ENCODE data around the gene TMEM209. TPM values are rescaled to one million over a fixed set of nuclear protein-coding genes. Genes with fewer than 3 reads are reported as not detected.
"Not testable (repeated sequence)": the region's sequence is repeated elsewhere in the genome, so short reads cannot be mapped to it uniquely, and the experiment has no call there.

The TMEM209 gene
- polyA plus RNA-seq, 1 donor from 2014 or later = 14.6 TPM

DNA sequence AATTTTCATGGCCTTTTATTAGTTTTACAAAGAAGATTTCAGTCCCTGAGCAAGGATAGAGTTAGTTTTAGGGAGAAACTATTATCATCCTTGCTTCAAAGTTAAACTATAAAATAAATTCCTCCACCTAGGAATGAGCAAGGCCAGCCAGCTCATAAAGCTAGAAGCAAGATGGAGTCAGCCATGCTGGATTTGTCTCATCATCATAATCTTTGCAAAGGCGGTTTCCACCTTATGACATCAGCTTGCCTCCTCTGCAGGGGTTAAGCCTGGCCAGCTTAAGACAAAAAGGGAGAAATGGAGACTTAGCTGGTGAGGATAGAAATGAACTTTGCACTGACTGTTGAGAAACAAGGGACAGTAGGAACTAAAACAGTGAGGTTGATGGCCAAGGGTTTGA lies 21.1 kb upstream of the TMEM209 start:
- Histone ChIP-seq H3K27ac (ENCODE audit: low read length) (no peak overlapping the region), H3K27me3 (ENCODE audit: insufficient read depth, low read depth, low read length) (no peaks in the 10 kb centered on the region), H3K36me3 (ENCODE audit: insufficient read depth, low read length) (no peaks in the 10 kb centered on the region), H2AFZ (ENCODE audit: low read depth, low read length) (no peak overlapping the region), H3K9me3 (ENCODE audit: low read length) (no peaks in the 10 kb centered on the region), H3K4me3 (ENCODE audit: low read length) (no peak overlapping the region), H4K20me1 (ENCODE audit: insufficient read depth) (no peaks in the 10 kb centered on the region), H3K4me2 (ENCODE audit: low read length) (no peak overlapping the region), H3K9ac (ENCODE audit: low read length) (no peak overlapping the region), H3F3A (ENCODE audit: insufficient read depth, low read length, poor library complexity, severe bottlenecking) (no peaks in the 10 kb centered on the region), H3K9me2 (ENCODE audit: insufficient read depth, low read length) (no peaks in the 10 kb centered on the region), H3K79me2 (replicated peaks; ENCODE audit: insufficient read depth, low read length) (no peaks in the 10 kb centered on the region)
- no peak for TF ChIP-seq RAD21 (conservative IDR thresholded peaks at IDR 0.05)
- no peak for TF ChIP-seq TAF1 (IDR thresholded peaks at IDR 0.05; ENCODE audit: low read depth)

GRCh38 chr7:130224923-130225322 lies 19.7 kb upstream of the TMEM209 start:
- not testable (repeated sequence) for H3K9me3 ChIP-seq (ENCODE audit: low read length); H3K36me3 ChIP-seq (ENCODE audit: insufficient read depth, low read length); H3K4me3 ChIP-seq (ENCODE audit: low read length); H3K4me2 ChIP-seq (ENCODE audit: low read length); H3K79me2 ChIP-seq (replicated peaks; ENCODE audit: insufficient read depth, low read length); H3F3A ChIP-seq (ENCODE audit: insufficient read depth, low read length, poor library complexity, severe bottlenecking); H2AFZ ChIP-seq (ENCODE audit: low read depth, low read length); H3K27me3 ChIP-seq (ENCODE audit: insufficient read depth, low read depth, low read length); H4K20me1 ChIP-seq (ENCODE audit: insufficient read depth); H3K9me2 ChIP-seq (ENCODE audit: insufficient read depth, low read length); H3K9ac ChIP-seq (ENCODE audit: low read length); H3K27ac ChIP-seq (ENCODE audit: low read length)

DNA sequence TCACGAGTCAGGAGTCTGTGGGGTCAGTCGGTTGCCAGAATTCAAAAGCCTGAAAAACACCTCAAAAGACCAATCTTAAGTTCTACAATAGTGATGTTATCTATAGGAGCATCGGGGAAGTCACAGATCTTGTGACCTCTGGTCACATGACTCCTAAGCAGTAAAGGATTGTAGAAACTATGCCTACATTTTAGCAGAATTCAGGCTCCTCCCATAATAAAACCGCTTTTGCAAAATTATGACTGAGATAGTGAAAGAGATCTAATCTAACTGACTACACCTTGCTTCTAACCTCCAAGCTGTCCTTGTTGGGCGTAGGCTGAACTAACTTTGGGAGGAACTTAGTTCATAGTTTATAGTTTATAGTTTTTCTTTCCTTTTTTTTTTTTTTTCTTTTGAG lies 19.0 kb upstream of the TMEM209 start:
- Histone ChIP-seq H3K27ac (ENCODE audit: low read length) (no peak overlapping the region), H3K79me2 (replicated peaks; ENCODE audit: insufficient read depth, low read length) (no peaks in the 10 kb centered on the region), H3F3A (ENCODE audit: insufficient read depth, low read length, poor library complexity, severe bottlenecking) (no peaks in the 10 kb centered on the region), H3K9ac (ENCODE audit: low read length) (no peak overlapping the region), H3K9me3 (ENCODE audit: low read length) (no peaks in the 10 kb centered on the region), H4K20me1 (ENCODE audit: insufficient read depth) (no peaks in the 10 kb centered on the region), H3K4me3 (ENCODE audit: low read length) (no peak overlapping the region), H2AFZ (ENCODE audit: low read depth, low read length) (no peak overlapping the region), H3K4me2 (ENCODE audit: low read length) (no peak overlapping the region), H3K36me3 (ENCODE audit: insufficient read depth, low read length) (no peaks in the 10 kb centered on the region), H3K9me2 (ENCODE audit: insufficient read depth, low read length) (no peaks in the 10 kb centered on the region), H3K27me3 (ENCODE audit: insufficient read depth, low read depth, low read length) (no peaks in the 10 kb centered on the region)
- TF ChIP-seq EZH2 (IDR thresholded peaks at IDR 0.05; ENCODE audit: borderline replicate concordance, insufficient read depth, low read length, poor library complexity, severe bottlenecking) = no peak

DNA sequence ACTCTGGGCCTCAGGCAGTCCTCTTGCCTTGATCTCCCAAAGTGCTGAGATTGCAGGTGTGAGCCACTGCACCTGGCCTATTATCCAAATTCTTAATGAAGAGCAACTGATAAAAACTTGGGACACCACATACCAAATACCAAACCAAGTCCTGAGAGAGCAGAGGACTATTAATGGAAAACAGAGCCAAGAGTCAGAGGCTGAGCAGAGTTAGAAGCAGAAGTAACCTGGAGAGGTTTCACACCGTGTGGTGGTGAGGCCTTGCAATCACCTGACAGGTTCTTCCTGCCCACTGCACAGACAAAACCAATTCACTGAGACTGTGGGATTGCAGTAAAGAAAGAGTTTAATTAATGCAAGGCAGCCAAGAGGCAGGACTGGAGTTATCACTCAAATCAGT lies 18.4 kb upstream of the TMEM209 start:
- H3K4me2 ChIP-seq (ENCODE audit: low read length) = no peak overlapping the region
- H2AFZ ChIP-seq (ENCODE audit: low read depth, low read length) = no peak overlapping the region
- no peak overlapping the region for H3K27ac ChIP-seq (ENCODE audit: low read length)
- no peak overlapping the region for H3K9ac ChIP-seq (ENCODE audit: low read length)
- H3K9me3 ChIP-seq (ENCODE audit: low read length) = no peaks in the 10 kb centered on the region
- no peaks in the 10 kb centered on the region for H4K20me1 ChIP-seq (ENCODE audit: insufficient read depth)
- H3F3A ChIP-seq (ENCODE audit: insufficient read depth, low read length, poor library complexity, severe bottlenecking) = no peaks in the 10 kb centered on the region
- H3K4me3 ChIP-seq (ENCODE audit: low read length) = no peak overlapping the region
- no peaks in the 10 kb centered on the region for H3K9me2 ChIP-seq (ENCODE audit: insufficient read depth, low read length)
- H3K36me3 ChIP-seq (ENCODE audit: insufficient read depth, low read length) = no peaks in the 10 kb centered on the region
- TF ChIP-seq TAF1 (IDR thresholded peaks at IDR 0.05; ENCODE audit: low read depth) = no peak
- TF ChIP-seq MXI1 (conservative IDR thresholded peaks at IDR 0.05; ENCODE audit: poor library complexity, severe bottlenecking) = no peak
- TF ChIP-seq, protein P1, sequence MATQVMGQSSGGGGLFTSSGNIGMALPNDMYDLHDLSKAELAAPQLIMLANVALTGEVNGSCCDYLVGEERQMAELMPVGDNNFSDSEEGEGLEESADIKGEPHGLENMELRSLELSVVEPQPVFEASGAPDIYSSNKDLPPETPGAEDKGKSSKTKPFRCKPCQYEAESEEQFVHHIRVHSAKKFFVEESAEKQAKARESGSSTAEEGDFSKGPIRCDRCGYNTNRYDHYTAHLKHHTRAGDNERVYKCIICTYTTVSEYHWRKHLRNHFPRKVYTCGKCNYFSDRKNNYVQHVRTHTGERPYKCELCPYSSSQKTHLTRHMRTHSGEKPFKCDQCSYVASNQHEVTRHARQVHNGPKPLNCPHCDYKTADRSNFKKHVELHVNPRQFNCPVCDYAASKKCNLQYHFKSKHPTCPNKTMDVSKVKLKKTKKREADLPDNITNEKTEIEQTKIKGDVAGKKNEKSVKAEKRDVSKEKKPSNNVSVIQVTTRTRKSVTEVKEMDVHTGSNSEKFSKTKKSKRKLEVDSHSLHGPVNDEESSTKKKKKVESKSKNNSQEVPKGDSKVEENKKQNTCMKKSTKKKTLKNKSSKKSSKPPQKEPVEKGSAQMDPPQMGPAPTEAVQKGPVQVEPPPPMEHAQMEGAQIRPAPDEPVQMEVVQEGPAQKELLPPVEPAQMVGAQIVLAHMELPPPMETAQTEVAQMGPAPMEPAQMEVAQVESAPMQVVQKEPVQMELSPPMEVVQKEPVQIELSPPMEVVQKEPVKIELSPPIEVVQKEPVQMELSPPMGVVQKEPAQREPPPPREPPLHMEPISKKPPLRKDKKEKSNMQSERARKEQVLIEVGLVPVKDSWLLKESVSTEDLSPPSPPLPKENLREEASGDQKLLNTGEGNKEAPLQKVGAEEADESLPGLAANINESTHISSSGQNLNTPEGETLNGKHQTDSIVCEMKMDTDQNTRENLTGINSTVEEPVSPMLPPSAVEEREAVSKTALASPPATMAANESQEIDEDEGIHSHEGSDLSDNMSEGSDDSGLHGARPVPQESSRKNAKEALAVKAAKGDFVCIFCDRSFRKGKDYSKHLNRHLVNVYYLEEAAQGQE (IDR thresholded peaks at IDR 0.05; ENCODE audit: borderline replicate concordance) = no peak
- TF ChIP-seq SMC3 (conservative IDR thresholded peaks at IDR 0.05; ENCODE audit: poor library complexity) = no peak
- no peak for TF ChIP-seq EP300 (conservative IDR thresholded peaks at IDR 0.05; ENCODE audit: poor library complexity, severe bottlenecking)
- H3K79me2 ChIP-seq (replicated peaks; ENCODE audit: insufficient read depth, low read length) = no peaks in the 10 kb centered on the region
- no peaks in the 10 kb centered on the region for H3K27me3 ChIP-seq (ENCODE audit: insufficient read depth, low read depth, low read length)
